NCI-H2107 treated with DMSO at 0.1 percent for 48 hours (cell line): Measurements from ENCODE around the gene CCDC90B.

Experiments
- DNase-seq: peaks from one replicate; lab custom pipeline; 2025; ENCODE audit not compliant: unreplicated experiment; lab: John Stamatoyannopoulos, UW

Gene CCDC90B

DNA sequence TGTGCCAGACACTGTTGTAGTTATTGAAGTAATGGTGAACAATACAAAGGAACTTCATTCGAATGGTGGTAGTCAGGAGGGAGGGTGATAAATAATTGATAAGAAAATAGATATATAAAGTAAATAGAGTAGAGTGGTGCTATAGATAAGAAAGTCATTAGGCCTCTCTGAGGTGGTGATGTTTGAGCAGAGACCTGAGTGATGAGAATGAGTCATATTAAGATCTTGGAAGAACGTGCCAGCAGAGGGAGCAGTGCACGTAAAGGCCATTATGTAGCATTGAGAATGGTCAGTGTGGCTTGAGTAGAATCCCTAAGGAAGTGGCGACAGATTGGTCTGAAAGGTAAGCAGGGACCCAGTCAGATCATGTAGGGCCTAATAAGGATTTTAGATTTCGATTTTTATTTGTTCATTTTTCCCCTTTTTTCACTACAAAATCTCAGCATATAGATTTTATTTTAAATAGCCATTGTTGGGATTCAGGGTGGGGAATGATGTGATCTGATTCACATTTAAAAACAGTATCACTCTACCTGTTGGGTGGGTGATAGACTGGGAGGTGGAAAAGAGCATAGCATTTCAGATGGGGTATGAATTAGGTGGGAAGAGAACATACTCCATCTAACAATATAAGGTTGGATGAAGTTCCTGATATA is 44.7 kb downstream of the CCDC90B start:
- DNase-seq: peak; percentile 6

DNA sequence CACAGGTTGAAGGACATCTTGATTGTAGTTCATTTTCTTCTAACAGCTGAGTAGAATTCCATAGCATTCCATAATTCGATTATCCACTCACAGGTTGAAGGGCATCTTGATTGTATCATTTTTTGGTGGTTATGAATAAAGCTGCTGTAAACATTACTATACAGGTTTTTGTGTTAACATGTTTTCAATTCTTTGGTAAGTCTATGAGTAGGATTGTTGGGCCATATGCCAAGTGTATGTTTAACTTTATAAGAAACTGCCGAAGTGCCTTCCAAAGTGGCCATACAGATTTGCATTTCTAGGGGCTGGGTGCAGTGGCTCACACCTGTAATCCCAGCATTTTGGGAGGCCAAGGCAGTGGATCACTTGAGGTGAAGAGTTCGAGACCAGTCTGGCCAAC is 48.1 kb downstream of the CCDC90B start:
- no peak for DNase-seq

DNA sequence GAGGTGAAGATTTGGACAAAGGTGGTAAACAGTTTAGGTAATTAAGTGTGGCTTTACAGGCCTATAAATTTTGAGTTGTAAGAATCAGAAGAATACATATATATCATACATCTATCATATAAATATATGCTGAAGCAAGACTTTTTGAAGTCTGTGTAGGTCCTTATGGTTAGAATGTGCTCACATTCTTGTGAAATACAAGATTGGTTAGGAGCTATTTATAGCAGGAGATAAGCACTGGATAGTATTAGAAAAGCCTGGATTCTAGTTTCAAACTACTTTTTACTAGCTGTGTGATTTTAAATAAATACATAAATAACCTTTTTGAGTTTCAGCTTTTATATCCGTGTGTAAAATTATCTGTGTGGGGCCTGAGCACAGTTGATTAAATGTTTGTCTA is 50.3 kb downstream of the CCDC90B start:
- no peak for DNase-seq

DNA sequence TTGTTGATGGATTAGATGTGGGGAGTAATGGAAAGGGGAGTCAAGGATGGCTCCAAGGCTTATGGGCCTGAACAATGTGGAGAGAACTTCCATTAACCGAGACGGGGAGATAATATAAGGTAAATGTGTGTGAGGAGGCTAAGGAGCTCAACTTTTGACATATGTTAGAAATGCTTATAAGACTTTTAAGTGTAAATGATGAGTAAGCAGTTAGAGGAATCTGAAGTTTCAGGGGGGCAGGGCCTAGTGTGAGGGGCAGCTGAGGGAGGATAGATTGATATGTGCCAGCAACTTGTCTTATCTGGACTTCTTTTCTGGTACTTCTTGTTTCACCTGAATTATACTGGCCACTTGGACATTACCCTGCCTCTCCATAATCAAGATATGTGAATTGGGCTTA is 62.7 kb downstream of the CCDC90B start:
- DNase-seq: no peak

DNA sequence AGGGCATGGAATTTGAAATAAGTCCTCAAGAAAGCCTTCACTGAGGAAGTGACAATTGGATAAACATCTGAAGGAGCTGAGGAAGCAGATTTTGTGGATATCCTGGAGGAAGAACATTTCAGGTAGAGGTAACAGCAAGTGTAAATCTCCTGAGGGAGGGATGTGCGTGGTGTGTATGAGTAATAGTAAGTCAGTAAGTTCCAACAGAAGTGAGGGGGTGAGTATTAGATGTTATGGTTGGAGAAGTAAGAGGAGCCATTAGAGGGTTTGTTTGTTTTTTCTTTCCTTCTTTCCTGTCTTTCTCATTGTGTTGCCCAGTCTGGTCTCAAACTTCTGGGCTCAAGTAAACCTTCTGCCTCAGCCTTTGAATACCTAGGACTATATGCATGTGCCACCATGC is 63.7 kb downstream of the CCDC90B start:
- DNase-seq: no peak

DNA sequence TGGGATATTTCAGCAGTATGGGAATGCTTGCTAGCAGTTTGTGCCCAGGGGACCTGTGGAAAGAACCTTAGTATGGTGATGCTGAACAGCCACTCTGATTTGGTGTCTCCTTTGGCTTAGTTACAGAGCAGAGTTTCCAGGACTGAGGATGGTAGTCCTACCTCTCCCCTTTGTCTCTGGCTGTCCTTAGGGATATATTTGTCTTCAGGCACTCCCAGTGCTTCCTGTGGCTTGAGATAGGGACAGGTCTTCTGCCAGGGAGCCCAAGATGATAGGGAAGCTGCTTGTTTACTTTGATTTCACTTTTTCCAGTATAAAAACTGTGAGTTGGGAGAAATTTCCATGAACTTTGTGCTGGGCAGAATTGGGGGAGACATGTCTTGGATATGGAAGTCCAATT is 64.5 kb downstream of the CCDC90B start:
- DNase-seq: no peak

DNA sequence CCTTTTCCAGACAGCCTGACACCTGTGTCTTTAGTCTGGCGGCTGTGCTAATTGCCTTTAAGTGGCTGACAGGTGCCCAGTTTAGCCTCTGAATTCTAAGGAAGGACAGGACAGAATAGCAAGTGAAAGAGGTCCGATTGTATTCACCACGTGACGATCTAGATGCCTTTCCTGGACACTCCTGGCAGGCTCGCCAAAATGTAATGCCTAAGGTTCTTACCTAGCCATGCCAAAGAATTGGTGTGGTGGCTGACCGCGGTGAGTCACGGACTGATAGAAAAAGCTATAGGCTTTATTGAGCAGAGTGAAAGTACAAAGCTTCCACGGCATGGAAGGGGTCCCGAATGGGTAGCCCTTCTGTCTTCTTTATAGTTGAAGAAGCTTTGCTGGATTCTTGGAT is 65.9 kb downstream of the CCDC90B start:
- no peak for DNase-seq

DNA sequence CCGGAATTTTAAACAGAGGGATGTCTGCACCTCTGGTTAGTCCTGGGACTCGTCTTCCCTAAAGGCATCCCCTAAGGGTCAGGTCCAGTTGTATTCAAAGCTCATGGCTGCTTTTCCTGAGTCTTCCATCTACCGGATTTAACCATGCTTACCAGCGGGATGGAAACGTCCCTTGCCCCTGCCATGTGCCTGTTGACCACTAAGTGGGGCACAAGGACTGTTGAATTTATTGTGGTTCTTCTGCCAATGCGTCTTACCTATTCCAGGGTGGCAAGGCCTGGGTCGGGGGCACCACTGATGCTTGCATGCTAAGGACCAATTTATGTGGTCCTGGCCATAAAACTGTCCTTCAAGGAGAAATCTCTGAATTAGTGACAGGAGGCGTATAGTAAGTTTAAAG is 67.1 kb downstream of the CCDC90B start:
- no peak for DNase-seq
